HG02759 (cell line): ENCODE measurements around the gene CHST15.

Experiments
- ATAC-seq: cut with Tn5 transposase; IDR thresholded peaks from one replicate; pipeline ENCODE4 v1.9.1; 2021; ENCODE audit warnings: mild to moderate bottlenecking, moderate library complexity; ENCODE audit not compliant: unreplicated experiment

CHST15 gene

DNA sequence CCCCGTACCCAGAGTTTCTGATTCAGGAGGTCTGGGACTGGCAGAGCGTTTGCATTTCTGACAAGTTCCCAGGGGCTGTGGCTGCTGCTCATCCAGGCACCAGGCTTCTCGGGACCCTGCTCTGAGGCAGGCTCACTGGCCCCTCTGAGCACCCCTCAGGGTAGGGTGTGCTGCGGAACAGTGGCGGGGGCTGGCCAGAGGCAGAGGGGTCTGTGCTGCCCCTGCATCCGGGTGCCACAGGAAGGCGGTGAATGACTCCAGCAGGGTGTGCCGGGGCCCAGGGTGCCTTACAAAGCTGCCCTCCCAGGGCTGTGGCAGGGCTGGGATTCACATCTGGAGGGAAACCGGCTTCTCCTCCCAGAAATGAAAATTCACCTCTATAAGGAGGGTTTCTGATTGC is 77.4 kb downstream of the CHST15 start:
- no peak for ATAC-seq

DNA sequence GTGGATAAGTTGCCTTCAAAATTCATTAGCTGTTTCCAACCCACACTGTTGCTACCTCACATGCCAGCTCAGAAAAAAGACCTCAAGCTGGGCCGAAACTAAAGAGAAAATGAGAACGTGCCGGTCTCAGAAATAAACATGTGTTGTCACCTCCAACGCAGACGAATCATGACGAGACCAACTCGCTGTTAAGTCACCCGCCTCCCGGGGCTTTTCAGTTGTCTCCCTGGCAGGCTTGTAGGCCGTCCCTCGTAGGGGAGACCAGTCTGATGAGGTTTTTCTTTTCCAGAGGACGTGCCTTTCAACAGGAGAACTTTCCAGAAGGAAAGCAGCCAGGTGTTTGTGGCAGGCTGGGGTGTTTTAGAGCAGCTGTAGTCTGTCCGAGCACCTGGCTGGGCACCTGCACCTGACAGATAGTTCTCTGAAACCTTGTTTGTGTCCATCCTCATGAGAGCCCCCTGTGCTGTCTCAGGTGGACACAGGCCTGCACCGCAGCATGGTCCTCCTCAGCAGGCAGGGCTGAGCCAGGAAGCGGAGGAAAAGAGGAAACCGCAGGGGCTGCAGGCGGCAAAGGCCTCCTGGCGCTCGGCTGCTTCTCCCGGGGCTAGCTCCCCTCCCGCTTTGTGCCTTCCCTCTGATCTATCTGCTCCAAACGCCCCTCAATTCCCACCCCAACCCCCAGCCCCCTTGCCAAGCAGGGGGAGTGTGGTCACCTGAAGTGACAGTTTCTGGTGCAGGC is 78.8 kb downstream of the CHST15 start:
- no peak for ATAC-seq

DNA sequence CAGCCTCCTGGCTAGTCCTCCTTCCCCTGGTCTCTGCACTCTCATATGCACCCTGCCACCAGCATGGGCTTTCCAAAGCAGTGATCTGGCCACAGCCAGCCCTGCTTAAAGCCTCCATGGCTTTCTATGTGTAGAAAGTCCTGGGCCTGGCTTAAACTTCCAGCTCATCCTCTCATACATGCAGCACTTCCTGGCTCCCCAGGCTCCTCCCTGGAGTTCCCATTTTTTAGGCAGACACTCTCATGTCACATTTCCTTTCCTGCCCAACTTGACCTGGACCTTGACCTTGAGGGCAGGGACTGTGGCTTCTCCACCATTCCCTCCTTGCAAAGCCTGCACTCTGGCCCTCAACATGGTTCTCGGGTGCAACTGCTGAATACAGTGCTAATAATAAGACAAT is 79.5 kb downstream of the CHST15 start:
- ATAC-seq, result no peak

DNA sequence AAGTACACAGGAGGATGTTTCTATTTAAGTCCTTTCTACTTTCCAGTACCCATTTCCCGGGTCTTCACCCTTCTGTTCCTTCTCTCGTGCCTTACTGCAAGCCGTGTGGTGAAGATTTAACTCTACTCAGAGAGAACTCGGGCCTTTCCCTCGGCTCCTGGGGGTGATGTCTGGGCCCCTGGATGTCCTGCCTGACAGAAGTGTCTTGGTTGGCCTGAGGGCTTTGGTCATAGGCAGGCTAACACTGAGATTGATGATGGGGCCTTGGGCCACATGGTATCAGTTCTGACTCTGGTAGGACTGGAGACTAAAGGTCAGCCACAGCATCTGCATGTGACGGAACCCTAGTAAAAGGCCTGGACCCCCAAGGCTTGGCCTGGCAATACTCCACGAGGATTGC is 80.4 kb downstream of the CHST15 start:
- ATAC-seq, result no peak

DNA sequence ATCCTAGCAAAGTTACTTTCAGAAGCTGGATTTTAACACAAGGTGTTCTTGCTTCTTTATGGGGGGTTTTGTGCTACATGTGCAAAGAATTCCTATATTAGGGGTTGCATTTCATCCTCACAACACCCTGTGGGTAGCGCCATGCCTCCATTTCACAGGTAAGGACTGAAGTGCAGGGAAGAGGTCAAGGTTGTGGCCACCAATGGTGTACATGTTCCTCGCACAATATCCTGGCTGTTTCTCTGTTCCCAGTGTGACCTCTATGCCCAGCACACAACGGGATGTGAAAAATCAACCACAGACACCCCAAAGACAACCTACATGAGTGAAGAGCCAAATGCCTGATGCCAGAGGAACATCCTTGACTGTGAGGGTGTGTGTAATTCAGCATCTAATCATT is 80.8 kb downstream of the CHST15 start:
- ATAC-seq, result no peak

DNA sequence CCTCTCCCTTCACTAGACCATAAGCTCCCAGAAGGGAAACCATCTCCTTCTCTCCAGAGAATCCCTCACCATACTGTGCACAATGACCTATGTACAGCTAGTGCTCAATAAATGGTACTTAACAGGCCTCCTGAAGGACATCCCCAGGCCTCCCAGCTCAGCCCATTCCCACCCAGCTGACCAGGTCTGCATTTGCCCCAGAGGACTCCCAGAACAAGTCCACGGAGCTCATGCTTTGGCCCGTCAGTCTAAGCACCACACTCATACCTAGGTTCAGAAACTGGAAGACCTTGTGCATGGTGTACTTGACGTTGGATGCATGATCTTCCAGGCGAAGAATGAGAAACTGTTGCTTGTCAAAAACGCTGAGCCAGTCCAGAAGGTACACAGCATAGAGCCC is 81.3 kb downstream of the CHST15 start:
- ATAC-seq, result no peak

DNA sequence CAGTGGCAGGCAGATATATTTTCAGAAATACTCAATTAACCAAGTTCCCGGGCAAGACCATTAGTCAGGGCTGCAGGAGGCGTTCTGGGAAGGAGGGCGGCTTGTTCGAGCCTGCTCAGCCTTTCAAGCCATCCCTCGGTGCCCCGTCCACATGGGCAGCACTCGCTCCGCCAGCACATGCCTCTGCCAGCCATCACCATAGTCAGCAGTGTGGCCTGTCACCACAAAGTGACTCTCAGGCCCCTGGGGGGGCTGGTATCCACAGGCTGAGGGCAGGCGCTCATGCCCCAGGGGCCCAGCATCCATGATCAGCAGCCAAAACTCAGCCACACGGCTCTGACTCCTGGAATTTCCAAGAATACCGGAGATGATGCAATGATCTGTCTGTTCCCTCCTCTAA is 81.9 kb downstream of the CHST15 start:
- ATAC-seq, result no peak

DNA sequence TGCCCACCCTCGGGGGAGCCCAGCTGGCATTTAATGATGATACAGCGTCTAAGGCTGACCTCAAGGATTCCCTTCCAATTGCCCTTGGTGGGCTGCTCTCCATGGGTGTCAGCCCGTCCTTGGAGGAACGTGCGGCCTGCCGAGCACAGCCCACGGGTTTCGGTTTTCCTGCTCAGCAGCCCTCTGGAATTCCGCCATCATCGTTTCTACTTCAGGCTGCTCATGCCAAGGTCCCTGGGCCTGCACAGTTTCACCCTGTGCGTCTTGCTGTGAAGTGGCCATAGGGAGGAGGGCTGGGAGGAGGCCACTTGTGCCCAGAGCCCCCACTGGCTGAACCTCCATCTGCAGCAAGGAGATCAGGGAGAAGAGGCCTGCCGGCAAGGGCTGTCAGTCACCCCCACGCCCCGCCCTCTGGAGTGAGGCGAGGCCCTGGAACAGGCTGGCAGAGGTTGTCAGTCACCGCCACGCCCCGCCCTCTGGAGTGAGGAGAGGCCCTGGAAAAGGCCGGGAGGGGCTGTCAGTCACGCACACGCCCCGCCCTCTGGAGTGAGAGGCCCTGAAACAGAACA is 82.8 kb downstream of the CHST15 start:
- no peak for ATAC-seq

DNA sequence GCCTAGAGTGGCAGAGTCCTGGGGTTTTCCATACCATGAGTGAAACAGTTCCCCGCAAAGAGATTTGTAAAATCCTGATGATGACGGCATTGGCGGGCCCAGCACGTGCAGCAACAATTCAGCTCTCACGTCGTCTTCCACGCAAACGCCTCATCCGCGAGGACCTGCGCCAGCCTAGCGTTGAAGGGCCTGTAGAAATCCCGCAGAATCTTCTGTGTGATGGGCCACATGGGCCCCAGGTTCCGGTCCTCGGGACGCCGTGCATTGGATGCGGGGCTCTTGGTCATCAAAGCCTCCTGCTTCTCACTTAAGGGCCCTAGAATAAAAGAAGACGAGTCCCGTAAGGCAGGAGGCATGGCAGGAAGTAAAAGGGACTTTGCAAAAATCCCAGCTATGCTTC is 83.4 kb downstream of the CHST15 start:
- no peak for ATAC-seq

DNA sequence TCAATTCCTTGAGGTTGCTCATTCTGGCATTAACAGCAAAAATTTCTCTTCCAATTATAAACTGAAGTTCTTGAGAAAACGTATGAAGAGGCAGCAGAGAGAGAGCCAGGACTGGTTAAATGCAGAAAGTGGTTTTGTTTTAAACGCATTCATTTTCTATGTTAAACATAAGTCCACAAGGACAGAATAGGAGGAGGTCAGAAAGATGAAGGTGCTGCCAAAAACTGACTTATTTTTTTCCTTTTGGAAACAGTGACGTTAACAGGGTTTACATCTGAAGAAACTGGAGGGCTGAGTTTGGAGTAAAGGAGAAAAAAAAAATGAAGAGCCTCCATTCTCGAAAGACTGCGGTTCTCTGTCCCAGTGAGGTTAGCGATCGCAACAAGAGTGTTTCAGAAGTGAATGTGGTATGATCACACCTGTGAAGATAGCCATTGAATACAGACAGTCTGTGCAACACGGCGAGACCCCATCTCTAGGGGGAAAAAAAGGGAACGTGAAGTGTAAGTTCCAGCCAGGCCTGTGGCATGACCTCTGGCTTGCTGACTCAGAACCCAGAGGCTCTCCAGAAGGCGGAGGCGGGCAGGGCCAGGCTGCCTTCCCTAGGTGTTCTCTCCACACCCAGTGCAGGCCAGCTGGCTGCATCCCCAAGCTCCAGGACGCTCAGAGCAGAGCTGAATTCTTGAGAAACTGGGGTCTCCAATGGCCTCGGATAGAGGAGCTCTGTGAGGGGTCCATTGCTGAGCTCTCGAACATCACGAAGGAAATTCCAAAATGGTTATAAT is 84.0 kb downstream of the CHST15 start:
- no peak for ATAC-seq

DNA sequence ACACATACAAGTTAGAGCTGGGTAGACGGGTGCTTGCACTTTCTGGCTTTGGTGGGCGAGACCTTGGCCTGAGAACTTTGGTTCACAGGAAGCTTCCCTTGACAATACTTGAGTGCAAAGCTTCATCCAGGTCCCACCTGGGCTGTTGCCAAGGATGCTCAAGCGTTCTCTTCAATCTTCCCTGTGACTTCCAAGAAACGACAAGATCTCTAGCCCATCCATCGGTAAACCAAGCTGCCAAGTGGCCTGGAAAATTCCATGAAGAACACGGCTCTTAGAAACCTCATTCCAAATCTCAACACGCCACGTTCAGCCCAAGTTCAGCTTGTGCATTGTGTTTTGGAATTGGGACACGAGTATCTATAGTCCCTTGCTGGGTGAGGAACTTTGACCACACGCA is 84.7 kb downstream of the CHST15 start:
- no peak for ATAC-seq

DNA sequence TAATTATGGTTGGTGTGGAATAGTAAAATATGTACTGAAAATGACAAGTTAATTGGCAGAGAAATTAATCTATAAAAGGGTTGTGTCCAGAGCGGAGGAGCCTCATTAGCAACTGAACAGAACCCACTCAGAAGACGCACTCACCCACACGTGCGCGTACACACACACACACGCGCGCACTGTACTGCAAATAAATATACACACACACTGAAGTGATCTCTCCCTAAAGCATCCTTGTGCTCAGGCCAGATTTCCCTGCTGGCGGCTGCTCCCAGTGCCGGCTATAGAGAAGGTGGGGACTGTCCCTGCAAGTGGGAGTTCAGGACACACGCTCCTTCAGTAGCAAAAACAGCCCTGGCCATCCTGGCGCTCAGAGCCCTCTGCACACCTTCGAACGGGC is 85.2 kb downstream of the CHST15 start:
- no peak for ATAC-seq

DNA sequence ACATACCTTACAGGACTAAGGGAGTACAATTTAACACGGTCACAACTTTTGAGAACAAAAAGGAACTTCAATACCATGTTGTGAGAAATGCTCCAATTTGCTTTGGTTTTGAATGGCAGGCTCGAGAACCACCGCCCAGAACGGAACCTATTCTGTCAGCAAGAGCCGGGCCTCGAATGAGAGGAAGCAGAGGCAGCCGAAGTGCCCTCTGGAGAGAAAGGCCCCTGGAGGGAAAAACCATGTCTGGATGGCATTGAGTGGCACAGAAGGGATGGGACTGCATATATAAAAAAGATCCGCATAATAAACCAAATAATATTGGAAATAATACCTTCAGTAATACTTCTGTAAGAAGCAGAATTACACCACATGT is 85.6 kb downstream of the CHST15 start:
- ATAC-seq, result no peak

DNA sequence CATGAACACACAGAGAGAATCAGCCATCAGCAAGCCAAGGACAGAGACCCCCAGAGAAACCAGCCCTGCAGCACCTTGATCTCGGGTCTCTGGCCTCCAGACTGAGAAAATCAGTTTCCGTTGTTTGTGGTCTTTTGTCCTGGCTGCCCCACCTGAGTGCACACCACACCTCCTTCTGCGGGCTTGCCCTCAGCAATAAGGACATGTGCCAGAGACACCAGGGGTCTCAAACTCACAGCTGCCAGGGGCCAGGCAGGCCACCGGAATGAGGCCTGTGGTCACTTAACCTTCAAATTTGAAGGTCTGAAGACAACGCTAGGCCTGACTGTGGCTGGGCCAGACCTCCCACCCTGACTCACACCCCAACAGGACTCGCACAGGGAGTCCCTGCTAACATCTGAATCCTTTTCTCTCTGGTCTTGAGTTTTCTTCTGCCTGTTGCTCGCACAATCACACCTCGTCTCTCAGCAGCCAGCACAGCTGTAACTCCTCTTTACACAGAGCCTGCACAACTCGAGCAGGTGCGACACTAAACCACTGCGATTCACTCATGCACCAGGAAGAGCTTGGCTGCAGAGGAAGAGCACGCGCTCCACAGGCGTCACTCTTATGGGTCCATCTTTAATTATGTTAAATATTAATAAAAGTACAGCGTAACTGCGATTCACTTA is 86.2 kb downstream of the CHST15 start:
- no peak for ATAC-seq

DNA sequence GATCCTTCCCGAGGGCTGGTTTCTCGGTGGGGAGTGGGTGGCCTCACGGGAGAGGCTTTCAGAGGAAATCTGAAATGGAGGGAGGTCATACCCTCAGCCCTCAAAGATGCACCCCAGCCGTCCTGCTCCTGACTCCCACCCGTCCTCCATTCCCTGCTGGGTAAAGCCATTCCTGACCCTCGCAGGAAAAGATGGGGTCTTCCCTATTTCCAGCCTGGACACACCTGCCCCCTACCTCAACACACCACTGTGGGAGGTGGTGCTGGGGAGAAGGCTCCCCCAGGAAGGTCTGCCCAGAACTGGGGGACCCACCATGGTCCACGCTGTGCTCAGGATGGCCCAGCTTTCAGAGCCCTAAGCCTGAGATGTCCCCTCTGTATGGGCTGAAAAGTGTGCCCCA is 86.9 kb downstream of the CHST15 start:
- no peak for ATAC-seq

DNA sequence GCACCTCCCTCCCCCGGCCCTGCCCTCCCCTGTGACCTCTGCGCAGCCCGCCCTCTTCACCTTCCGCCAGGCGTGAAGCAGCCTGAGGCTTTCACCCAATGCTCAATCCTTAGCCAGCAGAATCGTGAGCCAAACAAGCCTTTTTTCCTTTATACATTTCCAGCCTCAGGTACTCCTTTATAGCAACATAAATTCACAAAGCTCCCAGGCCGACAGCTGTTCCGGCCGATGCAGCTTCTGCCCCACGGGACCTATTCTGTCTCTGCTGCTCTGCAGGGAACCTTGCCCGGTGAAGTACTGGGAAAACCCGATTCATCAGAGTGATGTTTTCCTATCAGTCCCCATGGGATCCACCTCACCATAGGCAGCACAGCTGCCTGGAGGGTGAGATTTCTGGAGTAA is 87.4 kb downstream of the CHST15 start:
- ATAC-seq, result no peak

DNA sequence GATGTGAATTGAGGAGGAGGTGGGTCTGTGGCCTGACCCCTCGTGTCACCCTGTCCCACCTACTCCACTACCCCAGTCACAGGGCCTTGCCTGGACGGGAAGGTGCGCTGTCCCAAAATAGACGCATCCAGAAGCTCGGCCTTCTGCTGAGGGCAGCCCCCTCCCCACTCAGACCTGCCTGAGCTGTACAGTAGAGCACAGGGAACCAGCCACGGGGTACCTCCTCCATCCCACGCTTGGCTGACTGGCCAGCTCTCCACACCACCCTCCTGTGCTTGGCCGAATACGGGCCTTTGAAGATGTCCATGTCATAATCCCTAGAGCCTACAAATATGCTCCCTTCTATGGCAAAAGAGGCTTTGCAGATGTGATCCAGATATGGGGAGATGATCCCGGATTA is 88.3 kb downstream of the CHST15 start:
- ATAC-seq, result no peak

DNA sequence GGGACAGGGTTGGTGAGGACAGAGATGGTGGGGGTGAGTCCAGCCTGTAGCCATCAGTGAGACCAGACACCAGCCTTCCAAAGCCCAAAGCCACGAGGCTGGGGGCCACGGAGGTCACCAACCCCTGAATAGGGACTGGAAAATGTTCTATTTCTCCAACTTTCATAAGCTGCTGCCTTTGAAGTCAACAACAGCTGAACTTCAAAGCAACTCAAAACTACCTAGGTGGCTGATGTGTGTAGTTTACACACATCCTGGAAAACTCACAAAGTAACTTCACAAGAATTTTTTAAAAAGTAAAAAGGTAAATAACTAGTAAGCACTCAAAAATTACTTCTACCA is 88.8 kb downstream of the CHST15 start:
- ATAC-seq, result no peak

DNA sequence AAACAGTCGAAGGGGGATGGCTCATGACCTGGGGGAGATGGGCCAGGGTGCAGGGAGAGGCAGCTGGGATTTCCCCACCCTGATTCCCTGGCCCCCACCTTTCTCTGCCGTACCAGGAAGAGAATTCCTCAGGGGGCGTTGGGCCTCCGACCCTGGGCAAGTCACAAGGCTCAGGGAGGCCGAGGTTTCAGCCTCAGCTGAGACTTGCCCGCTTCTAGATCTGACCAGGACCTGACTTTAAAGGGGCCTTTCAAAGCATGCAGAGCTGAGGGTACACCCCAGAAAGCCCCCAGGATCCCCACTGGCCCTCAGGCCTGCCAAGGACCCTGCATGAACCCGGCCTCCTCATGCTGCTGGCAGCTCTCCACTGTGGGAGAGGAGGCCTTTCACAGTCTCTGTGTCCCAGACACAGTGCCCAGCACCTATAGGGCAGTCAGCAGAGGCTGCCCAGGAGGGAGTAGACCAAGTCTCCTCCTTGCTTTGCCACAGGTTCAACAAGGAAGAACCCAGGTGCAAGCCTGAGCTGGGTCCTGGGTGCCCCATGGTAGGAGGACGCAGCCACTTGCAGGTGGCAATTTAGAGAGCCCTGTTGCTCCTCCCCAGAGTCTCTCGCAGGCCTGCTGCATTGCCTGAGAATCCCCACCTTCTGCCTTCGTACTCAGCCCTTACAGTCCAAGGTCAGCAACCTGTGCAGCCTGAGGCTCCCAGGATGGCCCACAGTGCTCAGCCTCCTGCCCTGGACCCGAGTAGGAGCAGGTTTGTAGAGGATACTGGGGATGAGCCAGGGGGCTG is 89.3 kb downstream of the CHST15 start:
- ATAC-seq, result no peak

DNA sequence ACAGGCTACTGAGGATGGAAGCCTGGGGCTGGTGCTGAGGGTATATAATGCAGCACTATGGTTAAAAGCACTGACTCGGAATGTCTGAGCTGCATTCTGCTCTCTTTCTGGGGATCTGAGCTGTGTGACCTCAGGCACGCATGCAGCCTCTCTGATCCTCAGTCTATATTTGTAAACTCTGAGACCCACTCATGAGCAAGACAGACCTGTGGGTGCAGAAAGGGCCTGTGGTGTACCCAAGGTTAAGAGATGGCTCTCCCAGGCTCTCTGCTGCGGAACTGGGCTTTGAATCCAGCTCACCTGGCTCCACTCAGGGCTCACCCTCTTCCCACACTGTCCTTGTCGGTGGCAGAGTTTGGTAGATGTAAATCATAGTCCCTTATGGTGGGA is 89.9 kb downstream of the CHST15 start:
- ATAC-seq, result no peak

DNA sequence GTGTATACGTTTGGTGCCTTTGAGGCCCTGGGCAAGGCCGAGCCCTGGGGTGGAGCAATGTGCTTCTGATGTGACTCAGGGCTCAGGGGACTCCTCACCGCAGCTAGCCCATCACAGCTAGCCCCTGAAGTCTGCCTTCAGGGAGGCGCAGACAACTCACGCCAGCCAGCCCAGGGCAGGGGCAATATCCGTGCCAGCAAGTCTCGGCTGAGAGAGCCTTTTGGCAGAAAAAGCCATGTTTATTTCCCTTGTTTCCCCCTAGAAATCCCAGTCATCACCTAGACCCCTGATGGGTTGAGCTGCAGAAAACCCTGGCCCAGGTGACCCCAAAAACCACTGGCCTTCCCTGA is 90.4 kb downstream of the CHST15 start:
- no peak for ATAC-seq
